ENCODE measurements around the gene CPNE6.

DNA sequence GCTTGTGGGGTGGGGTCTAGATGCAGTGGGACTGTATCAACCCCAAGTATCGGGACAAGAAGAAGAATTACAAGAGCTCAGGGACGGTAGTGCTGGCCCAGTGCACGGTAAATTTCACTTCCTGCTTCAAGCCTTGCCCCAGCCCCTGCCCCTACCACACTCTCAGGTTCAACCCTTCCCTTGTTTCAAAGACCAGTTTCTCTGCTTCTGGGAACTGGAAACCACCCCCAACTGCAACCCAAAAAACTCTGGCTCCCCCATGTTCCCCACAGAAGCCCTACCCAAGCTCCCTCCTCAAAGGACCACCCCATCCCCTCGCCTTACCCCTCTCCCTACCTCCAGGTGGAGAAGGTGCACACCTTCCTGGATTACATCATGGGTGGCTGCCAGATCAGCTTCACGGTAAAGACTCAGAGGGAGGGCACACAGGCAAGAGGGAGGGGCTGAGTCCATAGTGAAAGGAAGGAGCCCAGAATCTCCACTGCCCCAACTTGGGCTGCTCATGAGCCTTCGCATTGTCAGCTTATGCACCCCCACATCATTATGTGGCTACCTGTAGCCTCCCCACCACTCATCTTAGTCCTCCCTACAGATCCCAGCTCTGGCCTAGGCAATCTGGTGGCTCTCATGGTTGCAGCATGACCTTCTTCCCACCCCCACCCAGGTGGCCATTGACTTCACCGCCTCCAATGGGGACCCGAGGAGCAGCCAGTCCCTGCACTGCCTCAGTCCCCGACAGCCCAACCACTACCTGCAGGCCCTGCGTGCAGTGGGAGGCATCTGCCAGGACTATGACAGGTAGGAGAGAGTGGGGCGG, 4.3 kb downstream of the CPNE6 start:
- TF ChIP-seq, protein P1, sequence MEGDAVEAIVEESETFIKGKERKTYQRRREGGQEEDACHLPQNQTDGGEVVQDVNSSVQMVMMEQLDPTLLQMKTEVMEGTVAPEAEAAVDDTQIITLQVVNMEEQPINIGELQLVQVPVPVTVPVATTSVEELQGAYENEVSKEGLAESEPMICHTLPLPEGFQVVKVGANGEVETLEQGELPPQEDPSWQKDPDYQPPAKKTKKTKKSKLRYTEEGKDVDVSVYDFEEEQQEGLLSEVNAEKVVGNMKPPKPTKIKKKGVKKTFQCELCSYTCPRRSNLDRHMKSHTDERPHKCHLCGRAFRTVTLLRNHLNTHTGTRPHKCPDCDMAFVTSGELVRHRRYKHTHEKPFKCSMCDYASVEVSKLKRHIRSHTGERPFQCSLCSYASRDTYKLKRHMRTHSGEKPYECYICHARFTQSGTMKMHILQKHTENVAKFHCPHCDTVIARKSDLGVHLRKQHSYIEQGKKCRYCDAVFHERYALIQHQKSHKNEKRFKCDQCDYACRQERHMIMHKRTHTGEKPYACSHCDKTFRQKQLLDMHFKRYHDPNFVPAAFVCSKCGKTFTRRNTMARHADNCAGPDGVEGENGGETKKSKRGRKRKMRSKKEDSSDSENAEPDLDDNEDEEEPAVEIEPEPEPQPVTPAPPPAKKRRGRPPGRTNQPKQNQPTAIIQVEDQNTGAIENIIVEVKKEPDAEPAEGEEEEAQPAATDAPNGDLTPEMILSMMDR (conservative IDR thresholded peaks at IDR 0.05; ENCODE audit: low read depth, low read length) = no peak
- TF ChIP-seq EZH2phosphoT487 (IDR thresholded peaks at IDR 0.05; ENCODE audit: borderline replicate concordance, low read length) = no peak

Data from PC-3 (cell line).